Adipocyte (in vitro differentiated cells): ENCODE measurements around the gene ADAD1.
A peak's percentile ranks its signal among the peaks of the same experiment; 100 is the strongest.
"Not testable (repeated sequence)": the region's sequence is repeated elsewhere in the genome, so short reads cannot be mapped to it uniquely, and the experiment has no call there.

Experiments used
- DNase-seq: peaks from one replicate; pipeline ENCODE4 v3.0.0-alpha.2; 2015; ENCODE audit warnings: low read depth
- H3K27me3 ChIP-seq: replicated peaks from 2 replicates; pipeline ENCODE4 v1.7.0; 2013; ENCODE audit warnings: mild to moderate bottlenecking, low read length, moderate library complexity; ENCODE audit not compliant: control insufficient read depth, insufficient read depth
- H3K36me3 ChIP-seq: 2 replicates; pipeline ENCODE4 v1.7.0; 2013; ENCODE audit warnings: low read length, mild to moderate bottlenecking, moderate library complexity; ENCODE audit not compliant: control insufficient read depth, insufficient read depth, severe bottlenecking
- H3K4me1 ChIP-seq: 2 replicates; pipeline ENCODE4 v1.7.0; 2013; ENCODE audit warnings: mild to moderate bottlenecking, low read length, moderate library complexity; ENCODE audit not compliant: control insufficient read depth, insufficient read depth
- H3K4me3 ChIP-seq: 2 replicates; pipeline ENCODE4 v1.7.0; 2013; ENCODE audit warnings: mild to moderate bottlenecking, low read length, moderate library complexity
- H3K9ac ChIP-seq: 2 replicates; pipeline ENCODE4 v1.7.0; 2013; ENCODE audit warnings: mild to moderate bottlenecking, low read length, moderate library complexity
- H3K9me3 ChIP-seq: 2 replicates; pipeline ENCODE4 v1.7.0; 2013; ENCODE audit warnings: mild to moderate bottlenecking, low read length, moderate library complexity; ENCODE audit not compliant: control insufficient read depth

Gene ADAD1

DNA sequence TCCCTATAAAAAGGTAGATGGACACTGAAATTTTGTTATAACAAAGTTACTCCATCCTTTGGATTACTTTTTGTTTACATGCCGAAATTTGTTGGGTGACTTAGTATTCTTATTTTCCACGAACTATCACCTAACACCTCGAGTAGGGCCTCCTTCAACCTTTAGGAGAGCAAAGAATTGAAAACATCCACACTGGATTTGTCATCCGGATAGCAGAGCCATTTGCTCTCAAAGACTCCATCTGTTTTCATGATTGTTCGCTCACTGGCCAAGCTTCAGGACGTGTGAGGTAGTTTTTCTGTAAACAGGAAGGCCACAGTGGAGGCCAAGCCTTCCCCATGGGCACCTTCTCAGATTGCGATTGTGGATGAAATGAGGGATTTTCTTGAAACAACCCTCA lies at the start of gene ADAD1:
ADAD1 (plus strand) TSS at position 301 of the 400 bp plus-strand sequence. CDS start 1,059 bp downstream, outside the sequence.
- H3K27me3 ChIP-seq, result no peaks in the 10 kb centered on the region
- no peak within 1 kb of the TSS for H3K9ac ChIP-seq
- H3K4me1 ChIP-seq, result peaks cover 3% of the 10 kb centered on the region
- no peaks in the 10 kb centered on the region for H3K36me3 ChIP-seq
- DNase-seq, result no peak
- H3K4me3 ChIP-seq, result no peak within 1 kb of the TSS
- no peaks in the 10 kb centered on the region for H3K9me3 ChIP-seq

DNA sequence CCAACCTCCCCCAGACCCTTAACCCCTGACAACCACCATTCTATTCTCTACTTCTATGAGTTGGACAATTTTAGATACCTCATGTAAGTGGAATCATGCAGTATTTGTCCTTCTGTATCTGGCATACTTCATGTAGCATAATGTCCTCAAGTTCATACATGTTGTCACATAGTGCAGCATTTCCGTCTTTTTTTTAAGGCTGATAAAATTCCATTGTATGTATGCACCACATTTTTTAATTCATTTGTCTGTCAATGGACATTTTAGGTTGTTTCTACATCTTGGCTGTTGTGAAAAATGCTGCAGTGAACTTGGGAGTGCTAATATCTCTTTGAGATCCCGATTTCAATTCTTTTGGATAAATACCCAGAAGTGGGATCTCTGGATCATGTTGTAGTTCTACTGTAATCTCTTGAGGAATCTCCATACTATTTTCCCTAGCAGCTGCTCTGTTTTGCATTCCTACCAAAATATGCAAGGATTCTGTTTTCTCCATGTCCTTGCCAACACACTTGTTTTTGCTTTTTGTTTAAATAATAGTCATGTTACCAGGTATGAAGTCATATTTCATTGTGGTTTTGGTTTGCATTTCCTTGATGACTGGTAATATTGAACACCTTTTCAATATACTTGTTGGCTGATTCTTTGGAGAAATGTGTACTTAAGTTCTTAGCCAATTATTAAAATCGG lies 48.8 kb upstream of the ADAD1 start:
- peaks cover 7% of the 10 kb centered on the region for H3K4me1 ChIP-seq
- H3K4me3 ChIP-seq, result no peak overlapping the region
- peaks cover 29% of the 10 kb centered on the region for H3K36me3 ChIP-seq
- peak; percentile 55 for DNase-seq
- H3K9ac ChIP-seq, result no peak overlapping the region
- H3K9me3 ChIP-seq, result no peaks in the 10 kb centered on the region
- H3K27me3 ChIP-seq, result no peaks in the 10 kb centered on the region

DNA sequence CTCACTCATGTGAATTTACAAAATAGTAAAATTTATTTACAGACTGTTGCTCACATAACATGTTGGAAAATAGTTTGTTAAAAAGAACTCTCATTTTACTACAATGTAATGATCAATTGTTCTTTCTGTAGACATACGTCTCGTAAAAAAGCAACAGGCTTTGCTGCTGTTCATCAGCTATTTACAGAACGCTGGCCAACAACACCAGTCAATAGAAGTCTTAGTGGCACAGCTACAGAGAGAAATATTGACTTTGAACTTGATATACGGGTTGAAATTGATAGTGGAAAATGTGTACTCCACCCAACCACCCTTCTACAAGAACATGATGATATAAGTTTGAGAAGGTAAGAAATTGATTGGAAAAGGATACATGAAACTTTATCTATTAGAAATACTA lies 47.6 kb upstream of the ADAD1 start:
- no peak for DNase-seq
- H3K27me3 ChIP-seq, result no peaks in the 10 kb centered on the region
- H3K9me3 ChIP-seq, result no peaks in the 10 kb centered on the region
- H3K4me1 ChIP-seq, result peaks cover 7% of the 10 kb centered on the region
- no peak overlapping the region for H3K4me3 ChIP-seq
- H3K36me3 ChIP-seq, result peaks cover 34% of the 10 kb centered on the region
- no peak overlapping the region for H3K9ac ChIP-seq

DNA sequence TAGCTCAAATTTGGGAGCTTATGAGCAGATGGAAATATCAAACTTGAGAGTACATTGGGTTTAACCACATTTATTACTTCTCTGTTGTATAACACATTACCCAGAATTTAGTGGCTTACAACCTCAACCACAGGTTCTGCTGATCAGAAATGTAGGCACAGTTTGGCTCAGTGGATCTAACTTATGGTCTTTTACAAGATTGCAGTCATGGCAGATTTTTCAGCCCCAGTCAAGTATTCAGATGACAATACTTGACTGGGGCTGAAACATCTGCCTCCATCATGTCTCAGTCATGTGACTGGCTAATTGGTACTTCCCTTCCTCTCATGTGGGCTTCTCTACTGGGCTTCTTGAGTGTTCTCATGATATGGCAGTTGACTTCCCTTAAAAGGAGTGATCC lies 44.0 kb upstream of the ADAD1 start:
- no peak for DNase-seq
- Histone ChIP-seq H3K27me3 (no peaks in the 10 kb centered on the region), H3K9ac (no peak overlapping the region), H3K4me3 (no peak overlapping the region), H3K36me3 (peaks cover 46% of the 10 kb centered on the region), H3K9me3 (no peaks in the 10 kb centered on the region), H3K4me1 (peaks cover 6% of the 10 kb centered on the region)

DNA sequence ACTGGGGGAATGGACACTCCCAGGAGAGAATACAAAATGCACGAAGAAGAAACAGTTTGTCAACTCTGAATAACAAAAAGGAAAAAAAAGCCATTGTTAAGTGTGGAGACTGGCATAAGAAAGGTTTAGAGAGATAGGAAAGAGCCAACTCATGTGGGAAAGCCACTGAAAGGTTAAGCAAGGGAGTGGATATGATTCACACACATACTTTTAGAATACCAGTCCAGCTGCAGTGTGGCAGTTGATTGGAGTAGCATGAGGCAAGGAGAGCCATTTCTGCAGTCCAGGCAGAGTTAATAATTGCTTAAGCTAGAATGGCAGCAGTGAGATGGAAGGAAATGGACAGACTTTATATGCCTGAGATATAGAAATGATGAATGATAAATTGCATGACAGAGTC lies 36.9 kb upstream of the ADAD1 start:
- no peaks in the 10 kb centered on the region for H3K9me3 ChIP-seq
- no peak overlapping the region for H3K9ac ChIP-seq
- DNase-seq, result peak; percentile 77
- H3K4me3 ChIP-seq, result no peak overlapping the region
- H3K27me3 ChIP-seq, result no peaks in the 10 kb centered on the region
- peaks cover 21% of the 10 kb centered on the region for H3K36me3 ChIP-seq
- peaks cover 4% of the 10 kb centered on the region for H3K4me1 ChIP-seq

DNA sequence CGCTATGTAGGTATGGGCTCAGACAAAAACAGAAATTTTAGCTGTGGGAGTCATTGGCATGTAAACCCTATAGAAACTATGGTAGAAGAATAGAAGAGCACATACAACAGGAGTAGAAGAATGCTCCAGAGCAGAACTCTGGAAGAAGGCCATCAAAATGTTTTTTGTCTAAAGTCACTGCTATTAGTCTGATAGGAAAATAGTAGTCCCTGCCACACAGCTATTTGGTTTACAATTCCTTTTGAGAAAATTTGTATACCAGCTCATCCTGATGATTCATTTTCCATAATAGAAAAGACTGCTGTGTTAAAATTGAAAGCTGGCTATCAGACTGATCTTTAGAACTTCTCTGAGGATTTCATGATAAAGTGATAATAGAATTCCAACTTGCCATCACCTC lies 32.8 kb upstream of the ADAD1 start:
- Histone ChIP-seq H3K27me3 (no peaks in the 10 kb centered on the region), H3K9me3 (no peaks in the 10 kb centered on the region), H3K9ac (no peak overlapping the region), H3K36me3 (peaks cover 55% of the 10 kb centered on the region), H3K4me1 (peaks cover 4% of the 10 kb centered on the region), H3K4me3 (no peak overlapping the region)
- no peak for DNase-seq

DNA sequence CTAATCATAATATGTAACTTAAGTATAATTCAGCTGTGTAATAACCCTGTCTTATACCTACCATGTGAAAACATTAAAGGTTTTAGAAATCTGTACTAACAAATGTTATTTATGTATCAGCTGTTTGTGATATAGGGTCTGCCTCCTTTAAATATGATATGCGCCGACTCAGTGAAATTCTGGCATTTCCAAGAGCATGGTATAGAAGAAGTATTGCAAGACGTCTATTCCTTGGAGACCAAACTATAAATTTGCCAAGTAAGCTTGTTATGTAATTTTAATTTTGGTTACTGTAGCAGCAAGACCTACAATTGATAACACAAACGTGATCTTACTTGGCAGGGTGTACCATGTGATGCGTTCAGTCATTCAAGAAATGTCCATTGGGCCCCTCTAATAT lies 32.3 kb upstream of the ADAD1 start:
- no peak for DNase-seq
- peaks cover 59% of the 10 kb centered on the region for H3K36me3 ChIP-seq

DNA sequence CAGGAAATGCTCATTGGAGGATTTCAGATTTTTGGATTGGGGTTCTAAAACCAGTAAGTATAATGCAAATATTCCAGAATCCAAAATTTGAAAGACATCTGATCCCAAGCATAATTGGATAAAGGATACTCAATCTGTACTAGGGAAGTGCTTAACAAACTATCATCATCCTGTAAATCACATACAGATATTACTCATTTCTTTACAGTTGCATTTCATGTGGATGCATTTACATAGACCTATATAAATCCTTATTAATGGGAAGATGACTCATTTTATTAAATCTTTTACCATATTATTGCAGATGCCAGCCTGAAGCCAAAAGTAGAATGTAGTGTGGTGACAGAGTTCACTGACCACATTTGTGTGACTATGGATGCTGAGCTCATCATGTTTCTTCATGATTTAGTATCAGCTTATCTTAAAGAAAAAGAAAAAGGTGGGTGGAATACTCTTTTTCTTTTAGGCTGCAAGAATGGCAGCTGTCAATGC lies 22.4 kb upstream of the ADAD1 start:
- H3K9me3 ChIP-seq, result no peaks in the 10 kb centered on the region
- no peak overlapping the region for H3K9ac ChIP-seq
- peaks cover 69% of the 10 kb centered on the region for H3K36me3 ChIP-seq
- H3K27me3 ChIP-seq, result no peaks in the 10 kb centered on the region
- no peak for DNase-seq
- H3K4me1 ChIP-seq, result no peaks in the 10 kb centered on the region
- no peak overlapping the region for H3K4me3 ChIP-seq

More for the DNA sequence above, 32.3 kb upstream of the ADAD1 start:
- Histone ChIP-seq H3K27me3 (no peaks in the 10 kb centered on the region), H3K9me3 (no peaks in the 10 kb centered on the region), H3K4me1 (peaks cover 3% of the 10 kb centered on the region), H3K4me3 (no peak overlapping the region), H3K9ac (no peak overlapping the region)

DNA sequence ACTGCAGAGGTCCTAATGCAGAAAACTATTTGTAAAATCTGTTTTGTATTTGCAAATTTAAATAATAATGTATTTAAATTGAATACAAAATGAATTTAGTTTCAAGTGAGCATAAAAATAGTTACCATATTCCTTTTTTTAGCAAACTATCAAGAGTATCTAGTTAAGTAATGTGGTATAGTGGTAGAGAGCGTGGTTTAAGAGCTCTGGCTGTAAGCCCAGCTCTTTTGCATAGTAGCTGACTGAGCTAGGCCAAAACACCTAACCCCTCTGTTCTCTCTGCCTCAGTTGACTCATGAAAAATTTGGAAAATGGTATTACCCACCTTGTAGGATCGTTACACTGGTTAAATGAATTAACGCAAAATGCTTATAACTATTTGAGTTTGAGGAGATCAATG lies 18.1 kb upstream of the ADAD1 start:
- H3K4me3 ChIP-seq, result no peak overlapping the region
- no peaks in the 10 kb centered on the region for H3K27me3 ChIP-seq
- DNase-seq, result no peak
- H3K9ac ChIP-seq, result no peak overlapping the region
- no peaks in the 10 kb centered on the region for H3K9me3 ChIP-seq
- peaks cover 56% of the 10 kb centered on the region for H3K36me3 ChIP-seq
- H3K4me1 ChIP-seq, result no peaks in the 10 kb centered on the region

DNA sequence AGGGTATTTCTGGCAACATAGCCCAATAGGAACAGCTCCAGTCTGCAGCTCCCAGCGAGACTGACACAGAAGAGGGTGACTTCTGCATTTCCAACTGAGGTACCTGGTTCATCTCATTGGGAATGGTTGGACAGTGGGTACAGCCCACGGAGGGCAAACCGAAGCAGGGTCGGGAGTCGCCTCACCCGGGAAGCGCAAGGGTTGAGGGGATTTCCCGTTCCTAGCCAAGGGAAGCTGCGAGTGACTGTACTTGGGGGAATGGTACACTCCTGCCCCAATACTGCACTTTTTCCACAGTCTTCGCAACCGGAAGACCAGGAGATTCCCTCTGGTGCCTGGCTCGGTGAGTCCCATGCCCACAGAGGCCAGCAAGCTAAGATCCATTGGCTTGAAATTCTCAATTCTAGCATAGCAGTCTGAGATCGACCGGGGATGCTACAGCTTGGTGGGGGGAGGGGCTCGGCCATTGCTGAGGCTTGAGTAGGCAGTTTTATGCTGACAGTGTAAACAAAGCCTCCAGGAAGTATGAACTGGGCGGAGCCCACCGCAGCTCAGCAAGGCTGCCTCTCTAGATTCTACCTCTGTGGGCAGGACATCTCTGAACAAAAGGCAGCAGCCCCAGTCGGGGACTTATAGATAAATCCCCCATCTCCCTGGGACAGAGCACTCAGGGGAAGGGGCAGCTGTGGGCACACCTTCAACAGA lies 14.0 kb upstream of the ADAD1 start:
- Histone ChIP-seq H3K36me3 (peaks cover 30% of the 10 kb centered on the region), H3K4me3 (no peak overlapping the region), H3K27me3 (no peaks in the 10 kb centered on the region), H3K4me1 (no peaks in the 10 kb centered on the region), H3K9ac (no peak overlapping the region), H3K9me3 (peaks cover 2% of the 10 kb centered on the region)
- DNase-seq, result no peak

DNA sequence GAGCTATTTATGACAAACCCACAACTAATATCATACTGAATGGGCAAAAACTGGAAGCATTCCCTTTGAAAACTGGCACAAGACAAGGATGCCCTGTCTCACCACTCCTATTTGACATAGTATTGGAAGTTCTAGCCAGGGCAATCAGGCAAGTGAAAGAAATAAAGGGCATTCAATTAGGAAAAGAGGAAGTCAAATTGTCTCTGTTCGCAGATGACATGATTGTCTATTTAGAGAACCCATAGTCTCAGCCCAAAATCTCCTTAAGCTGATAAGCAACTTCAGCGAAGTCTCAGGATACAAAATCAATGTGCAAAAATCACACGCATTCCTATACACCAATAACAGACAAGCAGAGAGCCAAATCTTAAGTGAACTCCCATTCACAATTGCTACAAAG lies 10.0 kb upstream of the ADAD1 start:
- not testable (repeated sequence) for H3K4me3 ChIP-seq, DNase-seq, H3K27me3 ChIP-seq, H3K36me3 ChIP-seq, H3K9ac ChIP-seq, H3K9me3 ChIP-seq, H3K4me1 ChIP-seq
